ENCODE data around the gene ALDH4A1.

GRCh38 chr1:18938707-18939070 is 36.3 kb upstream of the ALDH4A1 start:
- TF ChIP-seq, protein P1, sequence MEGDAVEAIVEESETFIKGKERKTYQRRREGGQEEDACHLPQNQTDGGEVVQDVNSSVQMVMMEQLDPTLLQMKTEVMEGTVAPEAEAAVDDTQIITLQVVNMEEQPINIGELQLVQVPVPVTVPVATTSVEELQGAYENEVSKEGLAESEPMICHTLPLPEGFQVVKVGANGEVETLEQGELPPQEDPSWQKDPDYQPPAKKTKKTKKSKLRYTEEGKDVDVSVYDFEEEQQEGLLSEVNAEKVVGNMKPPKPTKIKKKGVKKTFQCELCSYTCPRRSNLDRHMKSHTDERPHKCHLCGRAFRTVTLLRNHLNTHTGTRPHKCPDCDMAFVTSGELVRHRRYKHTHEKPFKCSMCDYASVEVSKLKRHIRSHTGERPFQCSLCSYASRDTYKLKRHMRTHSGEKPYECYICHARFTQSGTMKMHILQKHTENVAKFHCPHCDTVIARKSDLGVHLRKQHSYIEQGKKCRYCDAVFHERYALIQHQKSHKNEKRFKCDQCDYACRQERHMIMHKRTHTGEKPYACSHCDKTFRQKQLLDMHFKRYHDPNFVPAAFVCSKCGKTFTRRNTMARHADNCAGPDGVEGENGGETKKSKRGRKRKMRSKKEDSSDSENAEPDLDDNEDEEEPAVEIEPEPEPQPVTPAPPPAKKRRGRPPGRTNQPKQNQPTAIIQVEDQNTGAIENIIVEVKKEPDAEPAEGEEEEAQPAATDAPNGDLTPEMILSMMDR (conservative IDR thresholded peaks at IDR 0.05; ENCODE audit: low read depth, low read length), result no peak
- TF ChIP-seq EZH2 (IDR thresholded peaks at IDR 0.05; ENCODE audit: borderline replicate concordance, low read depth, low read length, poor library complexity, severe bottlenecking), result no peak
